C4-2B (cell line): ENCODE data around the gene HS3ST2.
"Not testable (repeated sequence)": the region's sequence is repeated elsewhere in the genome, so short reads cannot be mapped to it uniquely, and the experiment has no call there.

Source experiments
- H3K27ac ChIP-seq: fragments of 450-650 bp; 2 replicates; pipeline ENCODE4 v1.5.1; 2017
- ZFX ChIP-seq: fragments of 450-650 bp; IDR thresholded peaks from 2 replicates; pipeline ENCODE4 v1.6.1; 2017
- TF ChIP-seq, protein P1 (sequence below): fragments of 450-650 bp; conservative IDR thresholded peaks from 2 replicates; pipeline ENCODE4 v1.5.1; 2017; ENCODE audit warnings: mild to moderate bottlenecking

HS3ST2 gene

DNA sequence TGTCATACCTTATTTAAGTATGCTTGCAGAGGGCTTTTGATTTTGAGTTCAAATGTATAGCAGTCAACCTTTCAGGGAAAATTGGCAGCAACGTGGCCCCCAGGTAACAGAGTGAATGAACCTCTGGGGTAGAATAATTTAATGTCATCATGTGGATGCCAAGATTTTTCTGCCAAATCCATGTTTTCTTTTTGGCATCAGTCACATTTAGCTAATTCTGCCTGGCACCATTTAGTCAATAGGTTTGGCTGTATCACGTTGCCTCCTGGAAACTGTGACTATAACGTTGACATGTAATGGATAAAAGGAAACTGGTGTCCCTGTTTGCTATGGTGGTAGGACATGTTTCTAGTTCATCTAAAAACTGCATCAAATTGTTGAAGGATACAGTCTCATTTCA is 115.5 kb downstream of the HS3ST2 start:
- H3K27ac ChIP-seq, result no peak overlapping the region
- TF ChIP-seq, protein P1, sequence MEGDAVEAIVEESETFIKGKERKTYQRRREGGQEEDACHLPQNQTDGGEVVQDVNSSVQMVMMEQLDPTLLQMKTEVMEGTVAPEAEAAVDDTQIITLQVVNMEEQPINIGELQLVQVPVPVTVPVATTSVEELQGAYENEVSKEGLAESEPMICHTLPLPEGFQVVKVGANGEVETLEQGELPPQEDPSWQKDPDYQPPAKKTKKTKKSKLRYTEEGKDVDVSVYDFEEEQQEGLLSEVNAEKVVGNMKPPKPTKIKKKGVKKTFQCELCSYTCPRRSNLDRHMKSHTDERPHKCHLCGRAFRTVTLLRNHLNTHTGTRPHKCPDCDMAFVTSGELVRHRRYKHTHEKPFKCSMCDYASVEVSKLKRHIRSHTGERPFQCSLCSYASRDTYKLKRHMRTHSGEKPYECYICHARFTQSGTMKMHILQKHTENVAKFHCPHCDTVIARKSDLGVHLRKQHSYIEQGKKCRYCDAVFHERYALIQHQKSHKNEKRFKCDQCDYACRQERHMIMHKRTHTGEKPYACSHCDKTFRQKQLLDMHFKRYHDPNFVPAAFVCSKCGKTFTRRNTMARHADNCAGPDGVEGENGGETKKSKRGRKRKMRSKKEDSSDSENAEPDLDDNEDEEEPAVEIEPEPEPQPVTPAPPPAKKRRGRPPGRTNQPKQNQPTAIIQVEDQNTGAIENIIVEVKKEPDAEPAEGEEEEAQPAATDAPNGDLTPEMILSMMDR, result no peak

DNA sequence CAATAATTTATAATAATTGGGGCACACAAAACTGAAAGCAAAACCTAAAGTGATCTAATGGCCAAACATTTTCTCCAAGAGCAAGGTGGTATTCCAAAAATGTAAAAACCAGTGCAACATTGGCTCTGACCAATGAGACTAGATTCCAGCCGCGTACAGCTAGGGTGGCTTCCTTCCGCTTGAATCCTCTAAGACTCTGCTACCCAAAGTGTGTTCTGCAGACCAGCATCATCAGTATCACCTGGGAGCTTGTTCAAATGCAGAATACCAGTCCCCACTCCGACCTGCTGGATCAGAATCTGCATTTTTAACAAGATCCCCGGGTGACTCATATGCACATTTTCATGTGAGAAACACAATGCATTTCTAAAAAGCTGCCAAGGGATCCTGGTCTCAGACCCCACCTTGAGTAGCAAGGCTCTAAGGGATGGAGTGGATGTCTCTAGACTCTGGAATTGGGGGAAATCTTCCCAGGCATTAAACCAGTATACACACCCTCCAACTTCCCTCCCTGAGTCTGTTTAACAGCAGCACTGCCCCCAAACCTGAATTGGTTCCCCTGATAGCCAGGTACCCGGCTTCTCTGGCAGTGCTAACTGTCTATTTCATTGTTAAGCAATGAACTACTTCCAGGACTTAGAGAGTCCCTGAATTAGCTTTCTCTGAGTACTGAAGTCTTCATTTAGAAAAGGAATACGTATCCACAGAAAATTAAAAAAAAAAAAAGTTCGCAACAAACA is 118.2 kb downstream of the HS3ST2 start:
- H3K27ac ChIP-seq, result no peak overlapping the region
- TF ChIP-seq, protein P1, result no peak

DNA sequence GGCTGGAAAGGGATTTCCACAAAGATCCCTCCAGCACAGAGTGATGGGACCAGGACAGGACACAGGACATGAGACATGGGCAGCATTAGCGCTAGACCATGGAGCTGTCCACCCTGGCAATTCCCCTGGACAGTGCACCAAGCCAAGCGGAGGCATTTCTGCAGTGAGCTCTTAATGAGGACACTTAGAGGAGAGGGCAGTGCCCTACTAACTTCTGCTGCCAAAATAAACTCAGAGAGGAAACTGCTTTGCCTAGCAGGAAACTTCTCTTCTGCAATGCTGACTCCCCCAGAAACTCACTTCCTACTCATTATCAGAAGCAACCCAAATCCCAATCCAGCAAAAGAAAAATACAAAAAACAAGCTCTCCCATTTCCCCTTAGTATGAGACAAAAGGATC is 119.2 kb downstream of the HS3ST2 start:
- no peak for TF ChIP-seq ZFX
- TF ChIP-seq, protein P1, result no peak
- no peak overlapping the region for H3K27ac ChIP-seq

DNA sequence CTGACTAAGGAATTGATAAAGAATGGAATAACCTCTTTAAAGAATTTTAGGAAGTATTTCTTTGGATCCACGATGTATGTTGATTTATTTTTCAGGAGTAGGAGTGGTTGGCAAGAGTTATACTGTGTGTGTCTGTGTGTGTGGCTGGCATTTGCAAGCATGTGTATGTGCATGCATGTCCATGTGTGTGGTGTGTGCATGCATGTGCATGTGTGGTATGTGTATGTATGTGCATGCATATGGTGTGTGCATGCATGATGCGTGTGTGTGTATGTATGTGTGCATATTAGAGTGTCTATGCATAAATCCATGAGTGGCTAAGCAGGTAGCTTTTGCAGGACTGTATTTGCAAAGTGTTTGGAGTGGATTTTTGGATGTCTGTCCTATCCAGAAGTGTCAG is 120.8 kb downstream of the HS3ST2 start:
- no peak overlapping the region for H3K27ac ChIP-seq
- TF ChIP-seq, protein P1, result no peak
- no peak for TF ChIP-seq ZFX

DNA sequence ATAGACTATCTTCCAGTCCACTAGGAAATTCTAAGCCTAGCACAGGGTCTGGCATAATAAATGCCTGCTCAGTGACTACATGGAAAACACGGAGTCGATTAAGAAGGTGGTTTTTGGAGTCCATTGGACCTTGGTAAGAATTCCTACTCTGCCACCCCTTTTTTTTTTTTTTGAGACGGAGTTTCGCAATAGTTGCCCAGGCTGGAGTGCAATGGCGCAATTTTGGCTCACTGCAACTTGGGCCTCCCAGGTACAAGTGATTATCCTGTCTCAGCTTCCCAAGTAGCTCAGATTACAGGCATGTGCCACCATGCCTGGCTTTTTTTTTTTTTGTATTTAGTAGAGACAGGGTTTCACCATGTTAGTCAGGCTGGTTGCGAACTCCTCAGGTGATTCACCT is 123.2 kb downstream of the HS3ST2 start:
- no peak overlapping the region for H3K27ac ChIP-seq
- TF ChIP-seq, protein P1, result no peak
- TF ChIP-seq ZFX, result no peak

DNA sequence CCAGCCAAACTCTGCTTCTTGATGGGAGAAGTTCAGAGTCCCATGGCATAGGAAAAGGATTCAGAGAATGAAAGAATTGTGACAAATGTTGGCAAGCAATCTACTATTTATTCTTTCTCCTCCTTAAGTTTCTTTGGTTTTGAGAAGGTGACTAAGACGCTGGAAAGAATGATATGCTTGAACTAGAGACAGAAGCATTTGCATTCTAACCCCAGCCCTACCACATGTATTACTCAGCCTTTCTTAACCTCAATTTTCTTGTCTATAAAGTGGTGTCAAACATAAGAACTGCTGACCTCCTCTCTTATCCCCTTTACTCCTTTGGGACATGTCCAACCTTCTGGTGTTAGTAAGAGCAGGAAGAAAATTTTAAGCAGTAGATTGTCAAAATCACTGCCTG is 124.7 kb downstream of the HS3ST2 start:
- no peak overlapping the region for H3K27ac ChIP-seq
- TF ChIP-seq ZFX, result no peak
- TF ChIP-seq, protein P1, result no peak

DNA sequence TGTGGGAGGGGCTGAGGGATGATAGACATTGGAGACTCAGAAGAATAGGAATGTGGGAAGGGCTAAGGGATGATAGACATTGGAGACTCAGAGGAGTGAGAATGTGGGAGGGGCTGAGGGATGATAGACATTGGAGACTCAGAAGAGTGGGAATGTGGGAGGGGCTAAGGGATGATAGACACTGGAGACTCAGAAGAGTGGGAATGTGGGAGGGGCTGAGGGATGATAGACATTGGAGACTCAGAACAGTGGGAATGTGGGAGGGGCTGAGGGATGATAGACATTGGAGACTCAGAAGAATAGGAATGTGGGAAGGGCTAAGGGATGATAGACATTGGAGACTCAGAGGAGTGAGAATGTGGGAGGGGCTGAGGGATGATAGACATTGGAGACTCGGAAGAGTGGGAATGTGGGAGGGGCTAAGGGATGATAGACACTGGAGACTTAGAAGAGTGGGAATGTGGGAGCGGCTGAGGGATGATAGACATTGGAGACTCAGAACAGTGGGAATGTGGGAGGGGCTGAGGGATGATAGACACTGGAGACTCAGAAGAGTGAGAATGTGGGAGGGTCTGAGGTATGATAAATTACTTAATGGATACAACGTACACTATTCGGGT is 125.9 kb downstream of the HS3ST2 start:
- H3K27ac ChIP-seq, result not testable (repeated sequence)

DNA sequence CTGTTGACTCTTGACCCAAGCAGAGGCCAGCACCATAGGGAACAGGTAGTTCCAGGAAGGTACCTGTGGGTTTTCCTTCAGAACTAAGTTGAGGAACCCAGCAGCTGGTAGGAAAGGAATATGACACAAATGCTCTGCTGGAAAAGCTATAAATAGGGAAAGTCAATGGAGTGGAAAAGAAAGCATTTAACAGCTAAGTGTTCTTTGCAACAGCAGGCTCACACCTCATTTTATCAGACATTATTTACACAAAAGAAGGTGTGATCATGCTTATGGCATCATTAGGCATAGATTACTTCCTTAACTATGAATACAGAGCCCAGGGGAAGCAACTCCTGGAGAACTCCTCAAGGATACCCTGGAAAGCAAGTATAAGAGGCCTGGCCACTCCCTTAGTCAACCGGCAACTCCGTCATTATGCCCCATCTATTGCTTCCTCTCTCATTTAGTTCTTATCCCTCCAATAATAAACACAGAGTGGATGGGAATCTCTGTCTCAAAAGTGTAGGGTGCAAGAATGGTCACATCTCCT is 128.1 kb downstream of the HS3ST2 start:
- no peak for TF ChIP-seq ZFX
- TF ChIP-seq, protein P1, result no peak
- H3K27ac ChIP-seq, result no peak overlapping the region
